Calu3 (cell line): ENCODE results near the gene TEC. TPM values are rescaled to one million over a fixed set of nuclear protein-coding genes. Genes with fewer than 3 reads are reported as not detected.
A peak's percentile ranks its signal among the peaks of the same experiment; 100 is the strongest.
"Not testable (repeated sequence)": the region's sequence is repeated elsewhere in the genome, so short reads cannot be mapped to it uniquely, and the experiment has no call there.

Source experiments
- BruUV-seq: library from RNA; stranded (reverse); fragments of 400-500 nt; replicated peaks from 2 replicates; lab custom pipeline; 2021; lab: Mats Ljungman, UMichigan
- CTCF ChIA-PET: fragments of 300-600 bp; sonication (Branson Sonifier 250); formaldehyde crosslinking; loops from one replicate; lab custom pipeline; 2022; ENCODE audit warnings: antibody characterized with exemption; lab: Charles Lee
- DNase-seq: peaks from one replicate; pipeline ENCODE4 v3.0.0; 2022
- H3K27ac Mint-ChIP-seq: one replicate; pipeline ENCODE4 v1.8.0; 2022; ENCODE audit warnings: mixed read lengths; ENCODE audit not compliant: unreplicated experiment
- H3K27me3 Mint-ChIP-seq: one replicate; pipeline ENCODE4 v1.8.0; 2022; ENCODE audit warnings: mixed read lengths; ENCODE audit not compliant: unreplicated experiment
- H3K36me3 Mint-ChIP-seq: one replicate; pipeline ENCODE4 v1.8.0; 2022; ENCODE audit warnings: mild to moderate bottlenecking, moderate library complexity, mixed read lengths; ENCODE audit not compliant: insufficient read depth, unreplicated experiment
- H3K4me1 Mint-ChIP-seq: one replicate; pipeline ENCODE4 v1.8.0; 2022; ENCODE audit warnings: mild to moderate bottlenecking, low read depth, mixed read lengths; ENCODE audit not compliant: unreplicated experiment
- H3K4me3 Mint-ChIP-seq: one replicate; pipeline ENCODE4 v1.8.0; 2022; ENCODE audit warnings: mild to moderate bottlenecking, low read depth, moderate library complexity, mixed read lengths; ENCODE audit not compliant: unreplicated experiment
- H3K9me3 Mint-ChIP-seq: one replicate; pipeline ENCODE4 v1.8.0; 2022; ENCODE audit warnings: low read depth, mixed read lengths; ENCODE audit not compliant: unreplicated experiment
- intact Hi-C: fragments of 100-400 bp; cut with micrococcal nuclease; formaldehyde crosslinking; loops from one replicate; pipeline ENCODE4 v1.10.0; 2022; ENCODE audit not compliant: unreplicated experiment
- total RNA-seq: library from RNA; stranded (reverse); gene quantifications from 2 replicates; pipeline ENCODE4 v1.2.3, GENCODE V29; 2022
- TF ChIP-seq, protein P1 (sequence below): fragments of 200-600 bp; IDR thresholded peaks from one replicate; pipeline ENCODE4 v1.8.0; 2022; ENCODE audit warnings: antibody characterized with exemption; ENCODE audit not compliant: unreplicated experiment

TEC gene
- total RNA-seq, 1 experiment from 2014 or later = 3.2 TPM

DNA sequence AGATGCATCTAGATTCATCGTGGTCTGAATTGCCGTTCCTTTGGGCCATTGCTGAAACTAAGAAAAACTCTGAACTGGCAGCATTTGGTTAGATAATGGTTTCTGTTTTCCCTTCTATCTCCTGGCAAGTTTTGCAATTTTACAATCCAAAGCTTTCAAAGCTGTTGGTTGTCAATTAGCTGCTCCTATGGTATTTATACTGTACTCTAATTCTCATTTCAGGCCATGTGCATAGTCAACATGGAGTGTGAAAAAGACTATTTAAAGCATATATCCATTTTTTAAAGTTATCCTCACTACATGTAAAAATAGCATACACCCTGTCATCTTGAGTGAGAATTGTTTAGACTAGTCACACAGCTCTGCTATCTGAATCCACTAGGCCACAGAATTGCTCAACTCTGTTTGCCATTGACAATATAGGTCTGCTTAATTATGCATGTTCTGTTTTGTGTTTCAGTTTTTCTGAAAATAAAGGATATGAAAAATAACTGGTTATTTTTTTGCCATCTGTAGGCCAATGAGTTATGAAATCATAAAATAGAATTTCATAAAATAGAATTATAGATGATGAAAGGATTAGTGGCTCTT is 27.7 kb upstream of the TEC start:
- Mint-ChIP-seq H3K4me3 (no peak overlapping the region), H3K27ac (no peak overlapping the region), H3K9me3 (no peaks in the 10 kb centered on the region), H3K36me3 (no peaks in the 10 kb centered on the region), H3K4me1 (no peaks in the 10 kb centered on the region), H3K27me3 (no peaks in the 10 kb centered on the region)
- no peak for DNase-seq
- BruUV-seq = no TSS peak
- TF ChIP-seq, protein P1, sequence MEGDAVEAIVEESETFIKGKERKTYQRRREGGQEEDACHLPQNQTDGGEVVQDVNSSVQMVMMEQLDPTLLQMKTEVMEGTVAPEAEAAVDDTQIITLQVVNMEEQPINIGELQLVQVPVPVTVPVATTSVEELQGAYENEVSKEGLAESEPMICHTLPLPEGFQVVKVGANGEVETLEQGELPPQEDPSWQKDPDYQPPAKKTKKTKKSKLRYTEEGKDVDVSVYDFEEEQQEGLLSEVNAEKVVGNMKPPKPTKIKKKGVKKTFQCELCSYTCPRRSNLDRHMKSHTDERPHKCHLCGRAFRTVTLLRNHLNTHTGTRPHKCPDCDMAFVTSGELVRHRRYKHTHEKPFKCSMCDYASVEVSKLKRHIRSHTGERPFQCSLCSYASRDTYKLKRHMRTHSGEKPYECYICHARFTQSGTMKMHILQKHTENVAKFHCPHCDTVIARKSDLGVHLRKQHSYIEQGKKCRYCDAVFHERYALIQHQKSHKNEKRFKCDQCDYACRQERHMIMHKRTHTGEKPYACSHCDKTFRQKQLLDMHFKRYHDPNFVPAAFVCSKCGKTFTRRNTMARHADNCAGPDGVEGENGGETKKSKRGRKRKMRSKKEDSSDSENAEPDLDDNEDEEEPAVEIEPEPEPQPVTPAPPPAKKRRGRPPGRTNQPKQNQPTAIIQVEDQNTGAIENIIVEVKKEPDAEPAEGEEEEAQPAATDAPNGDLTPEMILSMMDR = no peak
- intact Hi-C loops = no loop called here
- CTCF ChIA-PET = no interaction called here

DNA sequence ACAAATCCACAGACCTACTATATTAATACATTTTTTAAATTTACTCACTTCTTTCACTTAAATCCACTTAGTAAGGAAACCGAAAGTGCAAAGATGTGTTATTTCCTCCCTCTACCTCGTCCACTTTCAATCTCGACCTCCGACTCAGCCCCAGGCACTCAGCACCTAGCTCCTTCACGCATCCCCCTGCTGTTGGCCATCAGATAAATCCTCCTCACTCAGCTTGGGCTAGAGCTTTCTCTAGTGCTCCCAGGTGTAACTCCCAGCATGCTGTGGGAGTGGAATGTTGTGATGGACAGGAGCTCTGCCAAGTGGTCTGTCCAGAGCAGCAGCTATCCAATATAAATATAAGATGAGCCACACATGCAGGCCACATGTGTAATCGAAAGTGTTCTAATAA is 26.7 kb upstream of the TEC start:
- H3K27ac Mint-ChIP-seq = no peak overlapping the region
- BruUV-seq = no TSS peak
- CTCF ChIA-PET = interaction anchor here (0.5 kb wide), 1 partner anchor 90 kb away, joined by 3 read pairs; no protein-coding TSS in a partner anchor
- H3K36me3 Mint-ChIP-seq = no peaks in the 10 kb centered on the region
- no peak for DNase-seq
- TF ChIP-seq, protein P1 = no peak
- intact Hi-C loops = no loop called here
- H3K4me3 Mint-ChIP-seq = no peak overlapping the region
- H3K4me1 Mint-ChIP-seq = no peaks in the 10 kb centered on the region
- H3K27me3 Mint-ChIP-seq = no peaks in the 10 kb centered on the region
- no peaks in the 10 kb centered on the region for H3K9me3 Mint-ChIP-seq

DNA sequence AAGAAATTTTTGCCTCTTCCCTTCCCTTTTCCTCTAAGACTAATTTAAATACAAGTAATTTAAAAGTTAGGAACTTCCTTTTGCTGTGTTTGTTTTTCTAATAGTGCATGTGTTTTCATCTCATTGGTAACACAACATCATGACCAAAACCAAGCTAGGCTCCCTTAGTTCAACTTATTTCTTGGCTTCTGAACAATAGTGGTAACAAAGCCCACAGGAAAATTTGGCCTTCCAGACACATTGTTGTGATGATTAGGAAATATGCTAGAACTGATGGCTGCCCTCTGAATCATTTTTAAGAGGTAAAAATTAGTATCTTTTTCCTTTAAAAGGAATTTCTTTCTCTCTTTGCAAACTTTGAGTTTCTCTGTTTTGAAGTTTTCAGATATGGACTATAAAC is 25.5 kb upstream of the TEC start:
- intact Hi-C loops = no loop called here
- CTCF ChIA-PET = no interaction called here
- H3K4me1 Mint-ChIP-seq = no peaks in the 10 kb centered on the region
- H3K9me3 Mint-ChIP-seq = no peaks in the 10 kb centered on the region
- H3K27ac Mint-ChIP-seq = no peak overlapping the region
- no TSS peak for BruUV-seq
- TF ChIP-seq, protein P1 = no peak
- no peak overlapping the region for H3K4me3 Mint-ChIP-seq
- DNase-seq = no peak
- H3K27me3 Mint-ChIP-seq = no peaks in the 10 kb centered on the region
- no peaks in the 10 kb centered on the region for H3K36me3 Mint-ChIP-seq

DNA sequence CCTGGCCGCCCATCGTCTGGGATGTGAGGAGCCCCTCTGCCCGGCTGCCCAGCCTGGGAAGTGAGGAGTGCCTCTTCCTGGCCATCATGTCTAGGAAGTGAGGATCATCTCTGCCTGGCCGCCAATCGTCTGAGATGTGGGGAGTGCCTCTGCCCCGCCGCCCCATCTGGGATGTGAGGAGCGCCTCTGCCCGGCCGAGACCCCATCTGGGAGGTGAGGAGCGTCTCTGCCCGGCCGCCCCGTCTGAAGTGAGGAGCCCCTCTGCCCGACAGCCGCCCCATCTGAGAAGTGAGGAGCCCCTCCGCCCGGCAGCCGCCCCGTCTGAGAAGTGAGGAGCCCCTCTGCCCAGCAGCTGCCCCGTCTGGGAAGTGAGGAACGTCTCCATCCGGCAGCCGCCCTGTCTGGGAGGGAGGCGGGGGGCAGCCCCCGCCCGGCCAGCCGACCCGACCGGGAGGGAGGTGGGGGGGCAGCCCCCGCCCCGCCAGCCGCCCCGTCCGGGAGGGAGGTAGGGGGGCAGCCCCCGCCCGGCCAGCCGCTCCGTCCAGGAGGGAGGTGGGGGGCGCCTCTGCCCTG is 22.7 kb upstream of the TEC start:
- H3K9me3 Mint-ChIP-seq, DNase-seq, H3K4me1 Mint-ChIP-seq, CTCF ChIA-PET, H3K27me3 Mint-ChIP-seq, H3K4me3 Mint-ChIP-seq, H3K36me3 Mint-ChIP-seq, H3K27ac Mint-ChIP-seq, intact Hi-C loops, BruUV-seq: not testable (repeated sequence)

DNA sequence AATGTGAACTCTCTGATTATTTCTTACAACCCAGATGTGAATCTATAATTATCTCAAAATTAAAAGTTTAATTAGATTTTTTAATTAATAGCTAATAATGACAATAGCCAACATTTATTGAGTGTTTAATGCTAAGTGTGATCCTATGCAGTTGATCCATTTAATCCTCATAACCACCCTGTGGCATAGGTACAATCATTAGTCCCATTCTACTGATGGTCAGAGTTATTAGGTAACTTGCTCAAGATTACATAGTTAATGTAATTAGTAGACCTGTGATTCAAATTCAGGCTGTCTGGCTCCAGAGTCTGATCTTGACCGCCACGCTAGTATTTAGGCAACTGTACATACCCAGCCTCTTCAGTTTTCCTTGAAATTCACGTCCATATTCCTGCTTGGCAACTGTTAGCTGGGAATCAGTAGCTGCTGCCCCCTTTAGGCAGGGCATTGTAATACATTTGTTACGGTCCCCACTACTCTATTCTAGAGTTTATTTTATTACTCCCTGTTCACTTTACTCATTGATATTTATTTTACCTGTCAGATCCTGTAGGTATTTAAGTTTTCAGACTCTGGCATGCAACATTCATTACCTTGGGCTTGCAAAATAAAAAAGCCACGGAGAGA is 20.6 kb upstream of the TEC start:
- no peak overlapping the region for H3K4me3 Mint-ChIP-seq
- TF ChIP-seq, protein P1 = peak; percentile 32
- CTCF ChIA-PET = no interaction called here
- H3K27ac Mint-ChIP-seq = no peak overlapping the region
- BruUV-seq = no TSS peak
- H3K36me3 Mint-ChIP-seq = no peaks in the 10 kb centered on the region
- no peaks in the 10 kb centered on the region for H3K4me1 Mint-ChIP-seq
- H3K9me3 Mint-ChIP-seq = no peaks in the 10 kb centered on the region
- H3K27me3 Mint-ChIP-seq = no peaks in the 10 kb centered on the region
- DNase-seq = peak; percentile 47
- intact Hi-C loops = no loop called here

DNA sequence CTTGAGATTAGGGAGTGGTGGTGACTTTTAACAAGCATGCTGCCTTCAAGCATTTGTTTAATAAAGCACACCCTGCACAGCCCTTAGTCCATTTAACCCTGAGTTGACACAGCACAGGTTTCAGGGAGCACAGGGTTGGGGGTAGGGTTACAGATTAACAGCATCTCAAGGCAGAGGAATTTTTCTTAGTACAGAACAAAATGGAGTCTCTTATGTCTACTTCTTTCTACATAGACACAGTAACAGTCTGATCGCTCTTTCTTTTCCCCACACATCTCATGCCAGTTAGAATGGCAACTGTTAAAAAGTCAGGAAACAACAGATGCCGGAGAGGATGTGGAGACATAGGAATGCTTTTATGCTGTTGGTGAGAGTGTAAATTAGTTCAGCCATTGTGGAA is 16.4 kb upstream of the TEC start:
- CTCF ChIA-PET, H3K4me3 Mint-ChIP-seq, BruUV-seq, intact Hi-C loops, H3K36me3 Mint-ChIP-seq, H3K27me3 Mint-ChIP-seq, H3K4me1 Mint-ChIP-seq, H3K27ac Mint-ChIP-seq, DNase-seq: not testable (repeated sequence)
- peaks cover 11% of the 10 kb centered on the region for H3K9me3 Mint-ChIP-seq
